ENCODE measurements around the gene KCNMB4.

DNA sequence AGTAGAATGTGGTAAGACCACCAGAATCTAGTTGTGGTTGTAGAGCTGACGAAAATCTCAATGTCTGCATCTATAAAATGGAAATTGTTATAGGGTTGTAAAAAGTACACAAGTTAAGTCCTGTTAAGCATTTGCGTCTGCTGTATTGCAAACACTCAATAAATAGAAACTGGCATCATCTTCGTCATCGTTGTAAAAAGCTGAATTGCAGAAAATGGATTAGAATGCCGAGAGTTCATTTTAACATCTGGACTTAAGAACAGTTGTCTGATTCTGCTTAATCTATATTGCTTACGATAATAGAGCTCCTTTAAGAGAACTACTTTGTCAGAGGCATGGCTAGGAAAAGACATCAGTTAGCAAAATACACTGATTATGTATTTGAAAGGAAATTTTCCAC lies 33.2 kb downstream of the KCNMB4 start:
- TF ChIP-seq CTCF (conservative IDR thresholded peaks at IDR 0.05; ENCODE audit: low read depth, low read length) (no peak), POLR2A (IDR thresholded peaks at IDR 0.05; ENCODE audit: low read depth, low read length) (no peak), NFE2L2 (IDR thresholded peaks at IDR 0.05; ENCODE audit: low read depth, low read length) (no peak), RAD21 (IDR thresholded peaks at IDR 0.05; ENCODE audit: low read length) (no peak), MAZ (IDR thresholded peaks at IDR 0.05; ENCODE audit: borderline replicate concordance, low read depth, low read length) (no peak), ELK1 (IDR thresholded peaks at IDR 0.05; ENCODE audit: borderline replicate concordance, low read depth, low read length) (no peak), SMC3 (IDR thresholded peaks at IDR 0.05; ENCODE audit: low read depth, low read length) (no peak), CEBPB (IDR thresholded peaks at IDR 0.05; ENCODE audit: low read depth, low read length) (no peak)
- TF ChIP-seq, protein P1, sequence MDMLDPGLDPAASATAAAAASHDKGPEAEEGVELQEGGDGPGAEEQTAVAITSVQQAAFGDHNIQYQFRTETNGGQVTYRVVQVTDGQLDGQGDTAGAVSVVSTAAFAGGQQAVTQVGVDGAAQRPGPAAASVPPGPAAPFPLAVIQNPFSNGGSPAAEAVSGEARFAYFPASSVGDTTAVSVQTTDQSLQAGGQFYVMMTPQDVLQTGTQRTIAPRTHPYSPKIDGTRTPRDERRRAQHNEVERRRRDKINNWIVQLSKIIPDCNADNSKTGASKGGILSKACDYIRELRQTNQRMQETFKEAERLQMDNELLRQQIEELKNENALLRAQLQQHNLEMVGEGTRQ (IDR thresholded peaks at IDR 0.05; ENCODE audit: low read depth, low read length) = no peak
